NOMO-1 treated with dmso at 0.1 percent for 144 hours (cell line): ENCODE measurements around the gene CD300C.
"Not testable (repeated sequence)": the region's sequence is repeated elsewhere in the genome, so short reads cannot be mapped to it uniquely, and the experiment has no call there.

Experiments
- DNase-seq: peaks from one replicate; lab custom pipeline; 2025; ENCODE audit not compliant: unreplicated experiment; lab: John Stamatoyannopoulos, UW

Gene CD300C

GRCh38 chr17:74545843-74546230 is at the start of gene CD300C:
Gene CD300C (minus strand): TSS chr17:74546115. CDS start chr17:74545782, 333 bp downstream.
- DNase-seq = peak; percentile 75

- no peak for DNase-seq
Measured at GRCh38 chr17:74595037-74595750, 49.3 kb upstream of the CD300C start.

GRCh38 chr17:74592087-74592990 is 46.4 kb upstream of the CD300C start, which contains the start of gene CD300LD:
Gene CD300LD (minus strand): TSS chr17:74592283. CDS start chr17:74592202, 81 bp downstream.
- DNase-seq = peak; percentile 74

- no peak for DNase-seq
Measured at GRCh38 chr17:74591503-74591902, 45.6 kb upstream of the CD300C start.

GRCh38 chr17:74585711-74586110 is 39.8 kb upstream of the CD300C start:
- DNase-seq = no peak

GRCh38 chr17:74584292-74585060 is 38.6 kb upstream of the CD300C start:
- no peak for DNase-seq

GRCh38 chr17:74582633-74583032 is 36.7 kb upstream of the CD300C start:
- no peak for DNase-seq

- no peak for DNase-seq
Measured at GRCh38 chr17:74579900-74580299, 34.0 kb upstream of the CD300C start.

GRCh38 chr17:74578979-74579378 is 33.1 kb upstream of the CD300C start:
- no peak for DNase-seq

GRCh38 chr17:74574489-74575142 is 28.7 kb upstream of the CD300C start:
- DNase-seq = no peak

GRCh38 chr17:74573635-74574034 is 27.7 kb upstream of the CD300C start:
- DNase-seq = not testable (repeated sequence)

GRCh38 chr17:74573169-74573568 is 27.3 kb upstream of the CD300C start:
- no peak for DNase-seq

GRCh38 chr17:74571621-74572270 is 25.8 kb upstream of the CD300C start:
- no peak for DNase-seq

GRCh38 chr17:74569020-74570003 is 23.4 kb upstream of the CD300C start:
- DNase-seq = peak; percentile 84

GRCh38 chr17:74568106-74568873 is 22.4 kb upstream of the CD300C start:
- no peak for DNase-seq

- DNase-seq = peak; percentile 66
Measured at GRCh38 chr17:74567397-74567796, 21.5 kb upstream of the CD300C start, which contains the start of gene CD300H. Gene CD300H (minus strand): TSS chr17:74567509.

- no peak for DNase-seq
Measured at GRCh38 chr17:74566132-74566753, 20.3 kb upstream of the CD300C start.

- DNase-seq = no peak
Measured at GRCh38 chr17:74565126-74565525, 19.2 kb upstream of the CD300C start.
